Central memory CD8-positive, alpha-beta T cell (primary cell): ENCODE data around the gene KRTAP2-3.
"Not testable (repeated sequence)": the region's sequence is repeated elsewhere in the genome, so short reads cannot be mapped to it uniquely, and the experiment has no call there.

ENCODE experiments used
- ATAC-seq: fragments of 150-1000 bp; cut with Tn5 transposase; replicated peaks from 2 replicates; pipeline ENCODE4 v1.10.0; 2022; ENCODE audit warnings: mild to moderate bottlenecking, moderate FRiP score, moderate number of reproducible peaks; ENCODE audit not compliant: poor library complexity, severe bottlenecking; ENCODE audit errors: extremely low read depth
- DNase-seq, 2 donors: peaks; one replicate each; pipeline ENCODE4 v3.0.0; 2021; ENCODE audit warnings: low spot score in 2 of 2
- H3K27ac Mint-ChIP-seq: one replicate; pipeline ENCODE4 v1.8.0; 2022; ENCODE audit warnings: low read depth, mild to moderate bottlenecking, moderate library complexity, mixed read lengths
- H3K27me3 Mint-ChIP-seq: one replicate; pipeline ENCODE4 v1.8.0; 2022; ENCODE audit warnings: mixed read lengths
- H3K36me3 Mint-ChIP-seq: one replicate; pipeline ENCODE4 v1.8.0; 2022; ENCODE audit warnings: mild to moderate bottlenecking, moderate library complexity, mixed read lengths; ENCODE audit not compliant: insufficient read depth
- H3K4me1 Mint-ChIP-seq: one replicate; pipeline ENCODE4 v1.8.0; 2022; ENCODE audit warnings: mixed read lengths
- H3K4me3 Mint-ChIP-seq: one replicate; pipeline ENCODE4 v1.8.0; 2022; ENCODE audit warnings: mild to moderate bottlenecking, moderate library complexity, mixed read lengths
- H3K9me3 Mint-ChIP-seq: one replicate; pipeline ENCODE4 v1.8.0; 2022; ENCODE audit warnings: mixed read lengths

The KRTAP2-3 gene

DNA sequence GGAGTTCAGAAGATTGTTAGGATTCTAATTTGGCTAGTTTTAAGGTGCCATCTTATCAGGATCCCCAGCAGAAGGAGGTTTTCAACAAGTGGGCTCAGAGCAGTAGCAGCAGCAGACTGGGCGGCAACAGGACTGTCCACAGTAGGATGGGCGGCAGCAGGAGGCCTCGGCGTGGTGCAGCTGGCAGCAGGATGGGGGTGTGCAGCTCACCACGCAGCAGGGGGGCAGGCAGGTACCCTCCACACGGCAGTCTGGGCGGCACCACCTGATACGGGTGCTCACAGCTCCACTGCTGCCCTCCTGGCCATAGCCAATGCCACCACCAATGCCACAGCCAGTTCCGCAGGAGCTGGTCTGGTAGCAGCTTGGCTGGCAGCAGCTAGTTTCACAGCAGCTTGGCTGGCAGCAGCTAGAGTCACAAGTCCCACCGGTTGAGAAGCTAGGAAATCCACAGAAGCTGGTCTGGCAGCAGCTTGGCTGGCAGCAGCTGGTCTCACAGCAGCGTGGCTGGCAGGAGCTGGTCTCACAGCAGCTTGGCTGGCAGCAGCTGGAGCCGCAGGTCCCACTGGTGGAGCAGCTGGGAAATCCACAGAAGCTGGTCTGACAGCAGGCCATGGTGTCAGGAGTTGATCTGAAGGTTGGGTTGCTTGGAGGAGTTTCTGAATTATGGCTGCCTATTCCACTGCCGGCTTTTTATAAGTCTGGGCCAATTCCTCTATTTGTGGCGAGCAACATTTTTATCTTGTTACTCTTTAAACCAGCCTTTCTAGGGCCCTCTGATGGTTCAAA is 18.9 kb downstream of the KRTAP2-3 start, which contains the start of gene KRTAP1-1:
Gene KRTAP1-1 (minus strand): TSS at position 668 of the 789 bp plus-strand sequence. CDS start 53 bp downstream, at position 615.
- not testable (repeated sequence) for H3K27ac Mint-ChIP-seq, ATAC-seq, H3K36me3 Mint-ChIP-seq, H3K4me1 Mint-ChIP-seq, H3K4me3 Mint-ChIP-seq, H3K9me3 Mint-ChIP-seq, DNase-seq
- H3K27me3 Mint-ChIP-seq = peaks cover 61% of the 10 kb centered on the region

DNA sequence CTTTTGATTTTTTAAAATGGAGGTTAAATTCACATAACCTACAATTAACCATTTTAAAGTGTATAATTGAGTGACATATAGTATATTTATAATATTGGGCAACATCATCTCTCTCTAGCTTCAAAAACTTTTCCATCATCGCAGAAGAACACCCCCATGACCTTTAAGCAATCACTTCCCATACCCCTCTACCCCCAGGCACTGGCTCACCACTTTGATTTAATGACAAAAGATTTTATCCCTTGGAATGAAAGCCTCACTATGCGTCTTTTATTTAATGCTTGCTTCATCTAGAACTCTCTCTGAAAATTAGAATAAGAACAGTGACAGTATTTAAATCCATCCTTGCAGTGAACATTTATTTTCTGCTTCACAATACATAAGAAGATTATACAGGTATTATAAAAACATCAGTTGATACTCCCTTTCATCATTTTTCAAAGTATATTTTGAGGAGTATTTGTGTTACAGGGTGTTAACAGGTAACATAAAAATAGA is 22.0 kb downstream of the KRTAP2-3 start:
- no peaks in the 10 kb centered on the region for H3K36me3 Mint-ChIP-seq

DNA sequence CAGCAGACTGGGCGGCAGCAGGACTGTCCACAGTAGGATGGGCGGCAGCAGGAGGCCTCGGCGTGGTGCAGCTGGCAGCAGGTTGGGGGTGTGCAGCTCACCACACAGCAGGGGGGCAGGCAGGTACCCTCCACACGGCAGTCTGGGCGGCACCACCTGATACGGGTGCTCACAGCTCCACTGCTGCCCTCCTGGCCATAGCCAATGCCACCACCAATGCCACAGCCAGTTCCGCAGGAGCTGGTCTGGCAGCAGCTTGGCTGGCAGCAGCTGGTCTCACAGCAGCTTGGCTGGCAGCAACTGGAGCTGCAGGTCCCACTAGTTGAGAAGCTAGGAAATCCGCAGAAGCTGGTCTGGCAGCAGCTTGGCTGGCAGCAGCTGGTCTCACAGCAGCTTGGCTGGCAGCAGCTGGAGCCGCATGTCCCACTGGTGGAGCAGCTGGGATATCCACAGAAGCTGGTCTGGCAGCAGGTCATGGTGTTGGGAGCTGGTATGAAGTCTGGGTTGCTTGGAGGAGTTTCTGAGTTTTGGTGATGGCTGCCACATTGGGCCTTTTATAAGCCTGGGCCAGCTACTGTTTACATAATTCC is 25.5 kb downstream of the KRTAP2-3 start, which contains the start of gene KRTAP1-3:
Gene KRTAP1-3 (minus strand): TSS at position 529 of the 590 bp plus-strand sequence. CDS start 53 bp downstream, at position 476.
- H3K36me3 Mint-ChIP-seq, H3K9me3 Mint-ChIP-seq, H3K4me1 Mint-ChIP-seq, DNase-seq, H3K27ac Mint-ChIP-seq, ATAC-seq, H3K4me3 Mint-ChIP-seq: not testable (repeated sequence)
- H3K27me3 Mint-ChIP-seq = peaks cover 69% of the 10 kb centered on the region

More for the DNA sequence above, 22.0 kb downstream of the KRTAP2-3 start:
- no peaks in the 10 kb centered on the region for H3K4me1 Mint-ChIP-seq
- H3K27me3 Mint-ChIP-seq = peaks cover 74% of the 10 kb centered on the region
- no peak overlapping the region for H3K4me3 Mint-ChIP-seq
- no peak for DNase-seq
- H3K27ac Mint-ChIP-seq = no peak overlapping the region
- no peak for ATAC-seq
- no peaks in the 10 kb centered on the region for H3K9me3 Mint-ChIP-seq

DNA sequence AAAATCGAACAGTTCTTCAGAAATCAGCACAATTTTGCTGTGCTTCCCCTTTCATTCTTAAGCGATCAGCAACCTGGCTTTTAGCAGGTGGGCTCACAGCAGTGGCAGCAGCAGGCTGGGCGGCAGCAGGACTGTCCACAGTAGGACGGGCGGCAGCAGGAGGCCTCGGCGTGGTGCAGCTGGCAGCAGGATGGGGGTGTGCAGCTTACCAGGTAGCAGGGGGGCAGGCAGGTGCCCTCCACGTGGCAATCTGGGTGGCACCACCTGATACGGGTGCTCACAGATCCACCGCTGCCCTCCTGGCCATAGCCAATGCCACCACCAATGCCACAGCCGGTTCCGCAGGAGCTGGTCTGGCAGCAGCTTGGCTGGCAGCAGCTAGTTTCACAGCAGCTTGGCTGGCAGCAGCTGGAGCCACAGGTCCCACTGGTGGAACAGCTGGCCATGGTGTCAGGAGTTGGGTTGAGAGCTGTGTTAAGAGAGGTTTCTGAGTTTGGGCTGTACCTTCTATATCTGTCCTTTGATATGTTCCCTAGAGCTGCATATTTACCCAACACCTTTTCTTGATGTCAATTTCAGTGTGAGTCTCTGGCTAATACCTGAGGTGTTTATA is 30.2 kb downstream of the KRTAP2-3 start, which contains the start of gene KRTAP1-4:
Gene KRTAP1-4 (minus strand): TSS at position 563 of the 613 bp plus-strand sequence. CDS start 117 bp downstream, at position 446.
- Mint-ChIP-seq H3K4me1 (no peaks in the 10 kb centered on the region), H3K27me3 (peaks cover 77% of the 10 kb centered on the region), H3K27ac (no peak within 1 kb of the TSS), H3K36me3 (no peaks in the 10 kb centered on the region), H3K4me3 (no peak within 1 kb of the TSS), H3K9me3 (no peaks in the 10 kb centered on the region)
- ATAC-seq = no peak
- no peak for DNase-seq

DNA sequence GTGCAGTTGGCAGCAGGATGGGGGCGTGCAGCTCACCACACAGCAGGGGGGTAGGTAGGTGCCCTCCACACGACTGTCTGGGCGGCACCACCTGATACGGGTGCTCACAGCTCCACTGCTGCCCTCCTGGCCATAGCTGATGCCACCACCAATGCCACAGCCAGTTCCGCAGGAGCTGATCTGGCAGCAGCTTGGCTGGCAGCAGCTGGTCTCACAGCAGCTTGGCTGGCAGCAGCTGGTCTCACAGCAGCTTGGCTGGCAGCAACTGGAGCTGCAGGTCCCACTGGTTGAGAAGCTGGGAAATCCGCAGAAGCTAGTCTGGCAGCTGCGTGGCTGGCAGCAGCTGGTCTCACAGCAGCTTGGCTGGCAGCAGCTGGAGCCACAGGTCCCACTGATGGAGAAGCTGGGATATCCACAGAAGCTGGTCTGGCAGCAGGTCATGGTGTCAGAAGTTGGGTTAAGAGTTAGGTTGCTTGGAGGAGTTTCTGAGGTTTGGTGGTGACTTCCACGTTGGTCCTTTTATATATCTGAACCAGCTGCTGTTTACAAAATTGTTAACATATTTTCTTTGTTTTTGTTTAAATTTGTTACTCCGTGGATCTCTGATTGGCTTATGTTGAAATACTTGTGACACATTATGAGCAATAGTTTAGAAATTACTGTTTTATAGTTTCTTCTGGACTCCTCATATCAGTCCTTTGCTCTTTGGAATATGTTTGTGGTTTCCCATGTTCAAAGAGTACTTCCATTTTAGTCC is 33.0 kb downstream of the KRTAP2-3 start, which contains the start of gene KRTAP1-5:
Gene KRTAP1-5 (minus strand): TSS at position 494 of the 757 bp plus-strand sequence. CDS start 53 bp downstream, at position 441.
- ATAC-seq (no peak), DNase-seq (no peak)
- Mint-ChIP-seq H3K9me3 (no peaks in the 10 kb centered on the region), H3K27me3 (peaks cover 82% of the 10 kb centered on the region), H3K27ac (no peak within 1 kb of the TSS), H3K4me1 (no peaks in the 10 kb centered on the region), H3K36me3 (no peaks in the 10 kb centered on the region), H3K4me3 (no peak within 1 kb of the TSS)

- DNase-seq (no peak), ATAC-seq (no peak)
- Mint-ChIP-seq H3K4me3 (no peak overlapping the region), H3K27ac (no peak overlapping the region), H3K27me3 (peaks cover 70% of the 10 kb centered on the region), H3K36me3 (no peaks in the 10 kb centered on the region), H3K9me3 (no peaks in the 10 kb centered on the region), H3K4me1 (no peaks in the 10 kb centered on the region)
Measured at GRCh38 chr17:41024697-41025096, 35.2 kb downstream of the KRTAP2-3 start.

DNA sequence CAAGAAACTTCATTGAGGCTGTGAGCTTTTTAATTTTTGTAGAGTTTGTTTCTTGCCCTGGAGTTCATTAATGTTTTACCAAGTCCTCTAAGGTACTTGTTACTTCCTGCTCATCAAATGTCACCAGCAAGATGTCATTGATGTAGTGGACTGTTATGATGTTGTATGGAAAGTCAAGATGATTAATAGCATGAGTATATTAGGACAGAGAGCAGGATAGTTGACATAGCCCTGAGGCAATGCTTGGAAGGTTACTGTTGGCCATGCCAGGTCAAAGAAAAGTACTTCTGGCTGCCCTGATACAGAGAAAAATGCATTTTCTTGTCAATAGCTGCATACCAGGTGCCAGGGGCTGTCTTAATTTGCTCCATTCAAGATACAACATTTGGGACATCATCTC is 39.6 kb downstream of the KRTAP2-3 start:
- no peak for DNase-seq
- no peak for ATAC-seq
- H3K36me3 Mint-ChIP-seq = no peaks in the 10 kb centered on the region
- H3K9me3 Mint-ChIP-seq = no peaks in the 10 kb centered on the region
- H3K4me3 Mint-ChIP-seq = no peak overlapping the region
- H3K4me1 Mint-ChIP-seq = no peaks in the 10 kb centered on the region
- H3K27ac Mint-ChIP-seq = no peak overlapping the region
- peaks cover 48% of the 10 kb centered on the region for H3K27me3 Mint-ChIP-seq

GRCh38 chr17:41019415-41019814 is 40.5 kb downstream of the KRTAP2-3 start:
- Mint-ChIP-seq H3K27ac (no peak overlapping the region), H3K4me1 (no peaks in the 10 kb centered on the region), H3K4me3 (no peak overlapping the region), H3K36me3 (no peaks in the 10 kb centered on the region), H3K9me3 (no peaks in the 10 kb centered on the region), H3K27me3 (peaks cover 46% of the 10 kb centered on the region)
- DNase-seq (no peak), ATAC-seq (no peak)

- DNase-seq (no peak), ATAC-seq (no peak)
- Mint-ChIP-seq H3K9me3 (no peaks in the 10 kb centered on the region), H3K36me3 (no peaks in the 10 kb centered on the region), H3K27ac (no peak overlapping the region), H3K4me1 (no peaks in the 10 kb centered on the region), H3K4me3 (no peak overlapping the region), H3K27me3 (peaks cover 41% of the 10 kb centered on the region)
Measured at GRCh38 chr17:41018541-41018940, 41.4 kb downstream of the KRTAP2-3 start.

DNA sequence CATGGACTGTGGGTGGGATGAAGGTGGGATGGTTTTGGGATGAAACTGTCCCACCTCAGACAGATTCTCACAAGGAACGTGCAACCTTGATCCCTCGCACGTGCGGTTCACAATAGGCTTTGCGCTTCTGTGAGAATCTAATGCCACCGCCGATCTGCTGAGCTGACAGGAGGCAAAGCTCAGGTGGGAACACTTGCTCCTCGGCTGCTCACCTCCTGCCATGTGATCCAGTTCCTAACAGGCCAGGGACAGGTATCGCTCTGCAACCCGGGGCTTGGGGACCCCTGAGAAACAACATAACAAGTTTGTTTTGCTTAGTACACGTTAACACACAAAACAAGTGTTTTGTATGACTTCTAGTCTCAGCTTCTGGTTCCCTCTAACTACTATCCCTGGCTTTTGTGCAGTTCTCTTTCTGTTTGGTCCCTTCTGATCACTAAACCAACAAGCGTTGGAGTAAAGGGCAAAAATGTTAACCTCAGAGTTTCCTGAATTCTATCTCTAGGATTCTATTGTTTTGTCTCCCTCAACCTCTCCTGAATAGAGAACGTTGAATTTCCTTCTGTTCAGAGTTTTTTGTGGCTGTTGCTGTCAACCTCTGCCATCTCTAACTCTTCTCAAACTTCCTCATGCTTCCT is 43.2 kb downstream of the KRTAP2-3 start:
- no peak overlapping the region for H3K27ac Mint-ChIP-seq
- ATAC-seq (no peak), DNase-seq (no peak)
- no peaks in the 10 kb centered on the region for H3K36me3 Mint-ChIP-seq
- H3K4me3 Mint-ChIP-seq = no peak overlapping the region
- peaks cover 26% of the 10 kb centered on the region for H3K27me3 Mint-ChIP-seq
- no peaks in the 10 kb centered on the region for H3K9me3 Mint-ChIP-seq
- no peaks in the 10 kb centered on the region for H3K4me1 Mint-ChIP-seq

- Mint-ChIP-seq H3K27me3 (peaks cover 26% of the 10 kb centered on the region), H3K36me3 (no peaks in the 10 kb centered on the region), H3K4me3 (no peak overlapping the region), H3K27ac (no peak overlapping the region), H3K9me3 (no peaks in the 10 kb centered on the region), H3K4me1 (no peaks in the 10 kb centered on the region)
- ATAC-seq = no peak
- DNase-seq = no peak
Measured at GRCh38 chr17:41015454-41015853, 44.5 kb downstream of the KRTAP2-3 start.
